Measurements from ENCODE around the gene IFNAR1.
A peak's percentile ranks its signal among the peaks of the same experiment; 100 is the strongest.

The IFNAR1 gene

GRCh38 chr21:33402001-33402979, 77.5 kb downstream of the IFNAR1 start:
- DNase-seq (ENCODE audit: low spot score), result peak; percentile 16

DNA sequence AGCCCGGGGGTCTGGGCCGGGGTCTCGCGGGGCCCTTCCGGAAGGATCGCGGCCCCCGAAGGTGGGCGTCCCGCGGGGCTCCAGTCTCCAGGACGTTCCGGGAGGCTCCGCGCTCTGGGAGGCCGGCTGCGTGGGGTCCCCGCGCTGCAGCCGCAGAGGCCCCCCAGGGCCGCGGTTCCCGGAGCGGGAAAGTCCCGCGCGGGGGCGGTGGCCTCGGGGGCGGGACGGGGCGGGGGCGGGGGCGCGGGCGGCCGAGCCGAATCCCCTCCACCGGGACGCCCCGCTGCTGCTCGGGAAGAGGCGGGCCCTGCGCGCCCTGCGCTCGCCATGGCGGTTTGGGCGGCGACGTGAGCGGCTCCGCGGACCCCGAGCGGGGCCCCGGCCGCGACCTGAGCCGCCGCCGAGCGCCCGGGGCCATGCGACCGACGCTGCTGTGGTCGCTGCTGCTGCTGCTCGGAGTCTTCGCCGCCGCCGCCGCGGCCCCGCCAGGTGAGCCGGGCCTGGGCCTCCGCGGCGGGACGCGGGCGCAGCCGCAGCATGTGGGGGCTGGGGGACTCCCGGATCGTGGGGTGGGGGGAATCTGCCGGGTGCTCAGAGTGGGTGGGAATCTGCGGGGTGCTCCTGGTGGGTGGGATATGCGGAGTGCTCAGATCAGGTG, 78.5 kb downstream of the IFNAR1 start, which contains the start of gene IFNGR2:
Gene IFNGR2, plus strand, starts transcription at position 286 of the 658 bp plus-strand sequence. Its CDS starts 131 bp downstream, at position 417.
- peak; percentile 33 for DNase-seq (ENCODE audit: low spot score)

DNA sequence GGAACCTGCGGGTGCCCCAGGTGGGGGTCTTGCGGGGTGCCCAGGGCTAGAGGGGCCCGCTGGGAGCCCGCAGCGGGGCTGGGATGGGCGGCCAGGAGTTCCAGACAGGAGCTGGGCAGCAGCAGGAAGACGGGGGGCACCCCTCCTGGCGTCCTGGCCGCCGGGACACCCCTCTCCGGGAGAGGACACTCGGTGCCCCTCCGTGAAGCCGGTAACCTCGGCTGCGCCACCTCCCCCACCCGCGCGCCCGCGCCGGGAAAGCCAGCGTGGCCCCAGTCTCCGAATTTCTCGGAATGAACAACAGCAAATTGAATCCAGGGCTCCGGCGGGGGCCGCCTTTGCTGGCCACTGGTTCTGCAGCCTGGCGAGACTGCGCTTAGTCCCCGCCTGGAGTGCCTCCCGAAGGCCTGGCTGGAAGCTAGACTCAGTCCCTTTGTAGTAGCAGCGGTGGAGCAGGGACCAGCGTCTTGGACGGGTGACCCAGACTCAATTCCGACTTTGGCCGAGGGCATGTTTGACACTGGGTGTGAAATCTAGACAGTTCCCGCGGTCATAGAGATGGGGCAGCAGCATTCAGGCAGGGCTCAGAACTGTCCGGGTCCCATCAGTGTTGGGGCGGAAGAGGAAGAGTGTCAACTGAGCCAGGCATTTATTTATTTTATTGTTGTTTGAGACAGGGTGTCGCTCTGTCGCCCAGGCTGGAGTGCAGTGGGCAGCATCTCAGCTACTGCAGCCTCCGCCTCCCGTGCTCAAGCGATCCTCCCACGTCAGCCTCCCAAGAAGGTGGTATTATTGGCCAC, 79.2 kb downstream of the IFNAR1 start:
- DNase-seq (ENCODE audit: low spot score), result peak; percentile 30

DNA sequence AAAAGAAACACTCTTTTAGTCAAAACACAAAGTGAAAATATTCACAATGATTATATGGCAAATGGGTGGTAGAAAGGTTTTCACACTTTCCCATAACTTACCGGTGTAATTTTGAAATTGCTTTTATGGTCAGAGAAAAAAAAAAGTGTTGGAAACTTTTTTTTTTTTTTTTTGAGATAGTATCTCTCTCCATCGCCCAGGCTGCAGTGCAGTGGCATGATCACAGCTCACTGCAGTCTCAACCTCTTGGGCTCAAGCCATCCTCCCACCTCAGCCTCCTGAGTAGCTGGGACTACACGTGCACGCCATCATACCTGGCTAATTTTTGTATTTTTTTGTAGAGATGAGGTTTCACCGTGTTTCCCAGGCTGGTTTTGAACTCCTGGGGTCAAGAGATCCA, 81.7 kb downstream of the IFNAR1 start:
- no peak for DNase-seq (ENCODE audit: low spot score)

All from HuH-7.5 (cell line).